Vagina (tissue), 2 donors: Measurements from ENCODE around the gene STAB1. TPM values are rescaled to one million over a fixed set of nuclear protein-coding genes. Genes with fewer than 3 reads are reported as not detected.

Experiments used
- DNase-seq, 2 donors: peaks; one replicate each; pipeline ENCODE4 v3.0.0-alpha.2; 2017; ENCODE audit errors: extremely low spot score in 2 of 2
- H3K27ac ChIP-seq: fragments of 200-600 bp; sonication (generic); one replicate; pipeline ENCODE4 v1.5.1; 2019
- H3K27me3 ChIP-seq: fragments of 200-600 bp; sonication (generic); one replicate; pipeline ENCODE4 v1.5.1; 2019
- H3K36me3 ChIP-seq, 2 donors: fragments of 200-600 bp; sonication (generic); one replicate each; pipeline ENCODE4 v1.5.1; 2017 to 2019
- H3K4me1 ChIP-seq: fragments of 200-600 bp; sonication (generic); one replicate; pipeline ENCODE4 v1.5.1; 2019
- H3K4me3 ChIP-seq, 2 donors: fragments of 200-600 bp; sonication (generic); 1 replicate in 1 of 2; 2 replicates in 1 of 2; pipeline ENCODE4 v1.5.1; 2016 to 2019
- H3K9me3 ChIP-seq: fragments of 200-600 bp; sonication (generic); one replicate; pipeline ENCODE4 v1.5.1; 2019
- CTCF ChIP-seq, 3 experiments: fragments of 450-650 bp in 2 of 3; fragments of 200-600 bp in 1 of 3; sonication (generic) in 1 of 3; IDR thresholded peaks; one replicate each; pipeline ENCODE4 v1.5.1; 2017 to 2019; ENCODE audit warnings: antibody characterized with exemption in 3 of 3, mild to moderate bottlenecking in 2 of 3, moderate library complexity in 2 of 3
- POLR2A ChIP-seq, 2 donors: fragments of 450-650 bp; IDR thresholded peaks; one replicate each; pipeline ENCODE4 v1.6.1; 2017; ENCODE audit warnings: antibody characterized with exemption in 2 of 2, mild to moderate bottlenecking in 2 of 2, moderate library complexity in 2 of 2
- POLR2AphosphoS5 ChIP-seq, 2 donors: sonication (generic); formaldehyde crosslinking; IDR thresholded peaks; one replicate each; pipeline ENCODE4 v1.9.0; 2017; ENCODE audit warnings: antibody characterized with exemption in 2 of 2, mild to moderate bottlenecking in 2 of 2, low read depth in 1 of 2; ENCODE audit not compliant: insufficient read depth in 1 of 2
- intact Hi-C: fragments of 100-400 bp; cut with DNase I; formaldehyde crosslinking; loops from one replicate; pipeline ENCODE4 v1.15.1; 2023
- total RNA-seq: library from RNA; depleted of rRNA; stranded (reverse); fragments of >200 nt; gene quantifications from one replicate; pipeline ENCODE4 v1.2.3, GENCODE V29; 2016

STAB1 gene
- total RNA-seq, 1 donor from 2014 or later: 124 TPM

- intact Hi-C loops: no loop called here
- Histone ChIP-seq H3K27me3 (no peaks in the 10 kb centered on the region), H3K27ac (peak overlapping the region; percentile 97), H3K4me3 (peak overlapping the region; percentile 88 to 92), H3K36me3 (peaks cover 0 to 24% of the 10 kb centered on the region in 2 donors), H3K9me3 (no peaks in the 10 kb centered on the region), H3K4me1 (peaks cover 41% of the 10 kb centered on the region)
- no peak for DNase-seq
- TF ChIP-seq POLR2A (IDR thresholded peaks at IDR 0.05) (no peak), POLR2AphosphoS5 (IDR thresholded peaks at IDR 0.05; ENCODE audit: insufficient read depth in 1 of 2, low read depth in 1 of 2) (peak in 1 of 2 donors; percentile 45), CTCF (IDR thresholded peaks at IDR 0.05) (no peak)
Measured at GRCh38 chr3:52456169-52456799, 38.9 kb upstream of the STAB1 start.

DNA sequence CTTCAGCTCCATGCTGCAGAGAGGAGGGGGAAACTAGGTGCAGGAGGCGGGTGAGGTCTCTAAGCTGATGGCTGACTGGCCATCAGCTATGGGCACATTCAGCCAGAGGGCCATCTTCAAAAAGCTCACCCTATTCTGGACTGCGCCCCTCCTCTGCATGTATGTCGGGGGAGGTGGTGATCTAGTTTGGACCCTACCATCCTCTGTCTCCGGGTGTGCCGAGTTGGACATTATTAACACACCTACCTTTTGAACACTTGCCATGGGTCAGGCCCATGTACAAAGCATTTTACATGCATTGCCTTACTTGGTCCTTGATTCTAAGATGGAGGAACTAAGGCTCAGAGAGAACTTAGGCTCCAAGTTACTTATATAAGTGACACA is 38.3 kb upstream of the STAB1 start:
- intact Hi-C loops: no loop called here

DNA sequence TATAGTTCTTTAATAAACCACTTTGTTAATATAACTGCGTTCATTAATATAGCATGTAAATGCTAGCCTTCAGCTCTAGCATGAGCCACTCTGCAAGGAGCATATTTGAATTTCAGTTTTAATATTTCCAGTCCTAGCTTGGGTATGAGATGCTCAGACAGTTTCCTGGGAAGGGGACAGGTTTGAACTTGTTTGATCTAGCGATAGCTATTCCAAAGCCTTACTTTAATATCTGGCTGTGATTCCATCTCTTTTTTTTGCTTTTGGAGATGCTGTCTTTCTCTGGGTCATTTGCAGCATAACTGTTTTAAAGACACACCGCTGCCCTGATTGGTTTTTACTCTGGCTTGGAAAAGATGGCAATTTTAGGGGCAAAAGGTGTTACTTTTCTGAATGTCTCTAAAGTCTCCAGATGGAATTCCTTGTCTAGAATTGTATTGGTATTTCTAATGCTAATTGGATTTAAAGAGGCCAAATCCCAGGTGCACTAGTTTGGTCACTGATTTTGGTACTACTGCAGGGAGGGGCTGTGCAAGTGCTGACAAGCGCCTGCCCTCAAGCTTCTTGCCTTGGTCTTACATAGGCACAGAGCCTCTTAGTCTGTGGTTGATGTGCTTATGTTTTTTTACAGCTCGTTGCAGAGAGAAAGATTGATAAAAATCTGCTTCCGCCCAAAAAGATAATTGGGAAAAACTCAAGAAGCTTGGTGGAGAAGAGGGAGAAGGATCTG is 36.9 kb upstream of the STAB1 start:
- H3K4me1 ChIP-seq: peaks cover 41% of the 10 kb centered on the region
- intact Hi-C loops: no loop called here
- H3K9me3 ChIP-seq: no peaks in the 10 kb centered on the region
- TF ChIP-seq POLR2A (IDR thresholded peaks at IDR 0.05): no peak
- TF ChIP-seq POLR2AphosphoS5 (IDR thresholded peaks at IDR 0.05; ENCODE audit: insufficient read depth in 1 of 2, low read depth in 1 of 2): no peak
- TF ChIP-seq CTCF (IDR thresholded peaks at IDR 0.05): no peak
- peaks cover 0 to 29% of the 10 kb centered on the region in 2 donors for H3K36me3 ChIP-seq
- DNase-seq: no peak
- no peak overlapping the region for H3K27ac ChIP-seq
- no peaks in the 10 kb centered on the region for H3K27me3 ChIP-seq
- H3K4me3 ChIP-seq: no peak overlapping the region

More for the DNA sequence above, 38.3 kb upstream of the STAB1 start:
- no peaks in the 10 kb centered on the region for H3K27me3 ChIP-seq
- DNase-seq: no peak
- peaks cover 0 to 26% of the 10 kb centered on the region in 2 donors for H3K36me3 ChIP-seq
- H3K9me3 ChIP-seq: no peaks in the 10 kb centered on the region
- TF ChIP-seq CTCF (IDR thresholded peaks at IDR 0.05): no peak
- no peak for TF ChIP-seq POLR2A (IDR thresholded peaks at IDR 0.05)
- TF ChIP-seq POLR2AphosphoS5 (IDR thresholded peaks at IDR 0.05; ENCODE audit: insufficient read depth in 1 of 2, low read depth in 1 of 2): no peak
- H3K27ac ChIP-seq: peak overlapping the region; percentile 97
- H3K4me3 ChIP-seq: peak overlapping the region; percentile 88 to 92
- H3K4me1 ChIP-seq: peaks cover 41% of the 10 kb centered on the region

DNA sequence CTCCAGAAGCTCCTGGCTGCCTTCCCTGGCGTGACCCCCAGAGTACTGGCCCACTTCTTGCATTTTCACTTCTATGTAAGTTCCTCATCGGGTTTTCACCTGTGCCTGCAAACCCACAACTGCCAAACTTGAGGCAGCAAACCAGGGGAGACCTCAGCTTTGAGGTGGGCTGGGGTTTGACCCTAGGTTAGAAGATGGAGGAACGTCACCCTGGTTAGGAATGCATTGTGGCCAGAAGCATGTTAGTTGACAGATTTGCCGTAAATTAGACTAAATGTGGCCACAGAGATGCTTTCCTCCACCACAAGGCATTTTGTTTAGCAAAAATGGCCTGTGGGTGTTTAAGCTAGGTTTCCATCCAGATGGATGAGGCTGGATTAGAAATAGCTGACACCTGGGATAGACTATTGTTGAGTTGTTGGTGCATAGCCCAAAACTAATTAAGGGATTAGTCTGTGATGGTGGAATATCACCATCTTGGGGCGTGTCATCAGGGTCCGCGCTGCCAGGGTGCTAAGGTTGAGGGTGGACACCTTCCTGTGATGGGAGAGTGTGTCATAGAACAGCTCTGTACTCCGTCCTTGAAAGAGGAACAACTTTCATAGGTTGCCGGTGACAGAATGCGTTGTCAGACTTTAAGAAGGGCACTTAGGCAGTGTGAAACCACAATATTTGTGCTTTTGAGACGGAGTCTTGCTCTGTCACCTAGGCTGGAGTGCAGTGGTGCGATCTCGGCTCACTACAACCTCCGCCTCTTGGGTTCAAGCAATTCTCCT is 36.2 kb upstream of the STAB1 start:
- peaks cover 0 to 31% of the 10 kb centered on the region in 2 donors for H3K36me3 ChIP-seq
- intact Hi-C loops: no loop called here
- DNase-seq: no peak

More for the DNA sequence above, 36.2 kb upstream of the STAB1 start:
- no peaks in the 10 kb centered on the region for H3K27me3 ChIP-seq
- TF ChIP-seq POLR2AphosphoS5 (IDR thresholded peaks at IDR 0.05; ENCODE audit: insufficient read depth in 1 of 2, low read depth in 1 of 2) (no peak), CTCF (IDR thresholded peaks at IDR 0.05) (no peak), POLR2A (IDR thresholded peaks at IDR 0.05) (no peak)
- no peaks in the 10 kb centered on the region for H3K9me3 ChIP-seq
- no peak overlapping the region for H3K4me3 ChIP-seq
- peaks cover 37% of the 10 kb centered on the region for H3K4me1 ChIP-seq
- no peak overlapping the region for H3K27ac ChIP-seq
